Left forelimb (tissue), 1 donor: ENCODE measurements around the gene DLX2.
"Not testable (repeated sequence)": the region's sequence is repeated elsewhere in the genome, so short reads cannot be mapped to it uniquely, and the experiment has no call there.

Experiments used
- DNase-seq: peaks from one replicate; pipeline ENCODE4 v3.0.0-alpha.2; 2018; ENCODE audit warnings: low spot score

The DLX2 gene

GRCh38 chr2:172083628-172084394 is 18.9 kb downstream of the DLX2 start:
- DNase-seq = no peak

DNA sequence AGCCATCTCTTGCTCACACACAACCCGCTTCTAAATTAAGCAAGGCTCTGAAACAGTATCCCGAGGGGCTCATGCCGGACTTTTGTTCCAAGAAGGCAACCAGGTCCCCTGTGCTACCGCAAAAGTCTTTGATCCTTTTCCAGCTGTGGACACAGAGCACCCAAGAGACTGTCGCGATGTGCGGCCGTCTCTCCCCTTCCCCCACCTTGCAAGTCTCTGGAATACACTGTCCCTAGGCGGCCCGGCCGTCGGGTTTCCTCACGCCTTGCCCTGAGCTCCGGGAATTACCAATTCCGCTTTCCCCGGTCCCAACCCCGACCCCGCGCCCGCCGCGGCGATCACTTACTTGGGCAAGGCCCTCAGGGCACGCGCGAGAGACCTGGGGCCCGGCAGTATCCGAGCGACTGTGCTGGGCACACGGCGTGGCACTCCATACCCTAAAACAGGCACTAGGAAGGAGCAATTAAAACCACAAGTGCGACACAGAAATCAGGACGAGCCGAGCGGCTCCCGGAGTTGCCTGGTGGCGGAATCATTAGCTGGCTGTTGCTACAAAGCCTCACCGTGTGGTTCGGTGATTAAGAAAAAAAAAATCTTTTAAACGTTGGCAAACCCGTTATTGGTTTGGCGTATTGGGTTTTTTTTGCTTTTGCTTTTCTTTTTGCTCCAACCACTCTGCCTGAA is 19.6 kb downstream of the DLX2 start:
- peak; percentile 70 for DNase-seq

- DNase-seq = no peak
These were observed 20.4 kb downstream of the DLX2 start for GRCh38 chr2:172082105-172082943.

GRCh38 chr2:172081221-172082022 is 21.3 kb downstream of the DLX2 start:
- DNase-seq = no peak

GRCh38 chr2:172080641-172081220 is 22.0 kb downstream of the DLX2 start:
- no peak for DNase-seq

- no peak for DNase-seq
These were observed 22.7 kb downstream of the DLX2 start for GRCh38 chr2:172079838-172080640.

DNA sequence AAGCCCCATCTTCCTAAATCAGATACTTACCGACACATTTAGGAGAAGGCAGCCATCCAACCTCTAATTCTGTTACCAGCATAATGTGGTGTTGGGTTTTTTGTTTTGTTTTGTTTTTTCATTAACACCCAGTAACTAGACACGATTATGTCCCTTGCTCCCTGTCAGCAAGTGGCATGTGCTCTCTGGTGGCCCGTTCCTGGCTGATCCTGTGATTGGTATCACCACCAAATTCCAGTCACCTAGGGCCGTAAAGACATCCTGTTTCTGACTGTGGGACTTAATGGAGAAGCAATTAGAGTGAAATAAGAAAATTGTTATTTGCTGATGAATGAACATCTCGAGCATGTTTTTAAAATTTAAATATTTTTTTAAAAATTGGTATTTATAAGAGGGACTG is 23.3 kb downstream of the DLX2 start:
- no peak for DNase-seq

DNA sequence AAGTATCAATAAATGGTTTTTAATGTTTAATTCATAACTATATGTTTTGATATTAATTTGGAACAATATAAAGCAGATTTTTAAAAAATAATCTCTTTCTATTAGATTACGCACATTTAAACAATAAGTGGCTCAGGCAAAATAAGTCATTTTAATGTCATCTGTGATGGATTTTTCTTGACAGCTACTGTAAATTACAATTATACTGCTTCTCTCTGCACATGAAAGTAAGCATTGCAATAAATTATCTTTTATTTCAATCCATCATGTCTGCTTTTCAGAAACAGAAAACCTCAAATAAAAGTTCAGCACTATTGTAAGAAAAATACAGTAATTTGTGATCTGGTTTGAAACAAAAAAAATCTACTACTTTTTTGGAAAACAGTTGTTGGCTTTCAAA is 28.4 kb downstream of the DLX2 start:
- no peak for DNase-seq

DNA sequence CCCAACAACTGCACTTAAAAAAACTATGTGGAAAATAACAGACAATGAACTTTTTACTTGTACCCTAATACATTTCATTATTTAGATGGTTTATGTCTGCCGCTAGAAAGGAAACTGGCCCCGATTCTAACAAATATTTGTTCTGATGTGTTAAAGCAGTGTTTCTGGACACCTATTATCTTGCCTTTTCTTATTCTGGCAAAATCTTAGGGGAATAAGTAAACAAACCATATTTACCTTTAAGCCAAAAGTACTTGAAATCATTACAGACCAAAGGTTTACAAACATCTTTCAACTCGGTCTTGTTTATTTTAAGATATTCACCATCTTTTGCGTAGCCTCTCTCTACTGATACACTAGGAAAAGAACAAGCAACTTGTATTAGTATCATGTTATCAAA is 29.2 kb downstream of the DLX2 start:
- no peak for DNase-seq

GRCh38 chr2:172072706-172073105 is 30.0 kb downstream of the DLX2 start:
- DNase-seq = no peak

- DNase-seq = no peak
These were observed 30.4 kb downstream of the DLX2 start for GRCh38 chr2:172072303-172072702.

DNA sequence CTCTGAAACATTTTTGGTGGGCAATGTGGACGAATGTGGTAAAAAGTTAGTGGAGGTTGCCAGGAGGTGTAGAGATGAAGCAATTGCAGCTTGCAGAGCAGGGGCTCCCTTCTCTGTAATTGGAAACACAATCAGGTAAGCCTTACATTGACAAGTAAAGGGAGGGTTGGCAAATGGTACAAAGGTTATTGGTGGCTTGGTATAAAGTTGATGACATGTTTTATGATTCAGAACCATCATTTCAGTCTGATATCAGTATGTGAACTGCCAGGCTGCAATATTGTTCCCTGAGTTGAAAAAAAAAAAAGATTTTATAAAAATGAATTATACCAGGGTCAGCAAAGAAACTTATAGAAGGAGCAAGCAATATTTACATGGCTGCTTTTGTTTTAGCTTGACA is 31.8 kb downstream of the DLX2 start:
- no peak for DNase-seq

- not testable (repeated sequence) for DNase-seq
These were observed 34.8 kb downstream of the DLX2 start for GRCh38 chr2:172067905-172068304.

DNA sequence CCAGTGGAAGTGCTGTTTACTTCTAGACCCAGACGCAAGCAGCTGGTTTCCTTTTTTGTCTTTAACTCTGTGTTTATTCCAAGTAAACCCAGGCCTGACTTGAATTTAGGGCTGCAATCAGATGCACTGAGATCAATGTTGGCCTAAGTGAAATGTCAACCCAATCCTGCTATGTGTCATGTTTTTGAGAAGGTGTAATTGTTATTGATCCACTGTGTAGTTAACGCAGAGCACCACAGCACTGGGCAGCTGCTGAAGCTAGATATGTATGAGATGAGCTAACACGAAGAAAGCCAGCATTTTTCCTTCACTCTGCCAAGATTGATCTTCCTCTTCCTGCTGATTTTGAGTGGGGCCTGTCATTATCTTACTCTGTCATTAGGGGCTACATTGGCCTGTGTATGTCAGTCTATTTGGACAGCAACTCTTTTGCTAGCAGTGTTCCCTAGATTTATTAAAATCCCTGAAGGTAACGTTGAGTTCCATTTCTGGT is 36.3 kb downstream of the DLX2 start:
- no peak for DNase-seq

DNA sequence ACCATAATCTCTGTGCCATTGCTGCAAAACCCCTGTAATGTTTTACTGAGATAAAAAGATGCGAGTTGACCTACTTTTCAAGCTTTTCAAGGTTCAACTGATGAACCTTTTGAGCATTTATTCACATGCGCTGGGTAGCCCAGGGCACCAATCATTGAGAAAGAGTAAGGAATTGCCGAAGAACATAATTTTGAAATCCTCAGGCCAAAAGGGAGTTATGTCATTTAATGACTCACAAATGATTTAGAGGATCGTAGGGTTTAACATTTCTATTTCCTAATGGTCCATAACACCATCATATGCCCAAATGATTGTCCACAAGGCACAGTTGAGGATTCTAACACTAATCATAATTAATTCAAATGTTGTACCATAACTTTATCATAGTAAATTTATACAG is 37.6 kb downstream of the DLX2 start:
- no peak for DNase-seq

- DNase-seq = no peak
These were observed 39.3 kb downstream of the DLX2 start for GRCh38 chr2:172063446-172063845.

GRCh38 chr2:172062402-172063004 is 40.2 kb downstream of the DLX2 start:
- DNase-seq = no peak

GRCh38 chr2:172060118-172060517 is 42.6 kb downstream of the DLX2 start:
- DNase-seq = not testable (repeated sequence)

- no peak for DNase-seq
These were observed 44.0 kb downstream of the DLX2 start for GRCh38 chr2:172058660-172059059.

DNA sequence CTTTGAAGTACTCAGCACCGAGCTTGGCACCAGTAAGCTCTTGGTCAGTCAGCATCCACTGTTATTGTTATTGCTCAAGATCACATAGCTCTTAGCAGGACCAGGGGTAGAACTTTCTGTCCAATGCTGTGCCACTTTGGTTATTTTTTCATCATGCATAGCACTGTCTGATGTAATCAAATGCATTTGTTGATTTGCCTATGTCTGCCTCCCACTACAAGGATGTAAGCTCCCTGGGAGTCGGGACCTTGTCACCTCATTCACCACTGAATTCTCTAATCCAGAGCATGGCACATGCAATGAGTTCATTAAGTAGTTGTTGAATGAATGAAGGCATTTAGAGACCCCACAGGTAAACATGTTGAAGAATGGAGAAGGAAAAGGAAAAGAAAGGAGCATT is 46.4 kb downstream of the DLX2 start:
- no peak for DNase-seq
